H1 (cell line): ENCODE results near the gene SORL1-AS1.

Source experiments
- CTCF ChIA-PET: fragments of 300-600 bp; sonication (Branson Sonifier 250); formaldehyde crosslinking; loops from one replicate; lab custom pipeline; 2021; ENCODE audit not compliant: partially characterized antibody; lab: Charles Lee
- POLR2A ChIA-PET: fragments of 300-600 bp; sonication (Branson Sonifier 250); formaldehyde crosslinking; loops from one replicate; lab custom pipeline; 2021; ENCODE audit warnings: inconsistent platforms; ENCODE audit not compliant: partially characterized antibody; lab: Charles Lee
- DNase-seq, 2 experiments: peaks; one replicate each; pipeline versions ENCODE4 v3.0.0 to v3.0.0-alpha.2; 2010 to 2022; ENCODE audit warnings: low spot score in 2 of 2, low read depth in 1 of 2, mixed read lengths in 1 of 2
- FAIRE-seq: peaks from 2 replicates; lab custom pipeline; 2011; peaks lifted over from hg19 to GRCh38; lab: Jason Lieb, UNC
- H2AFZ ChIP-seq: 2 replicates; pipeline ENCODE4 v1.8.1; 2012; ENCODE audit warnings: low read length, inconsistent platforms
- H2AK5ac ChIP-seq: 2 replicates; pipeline ENCODE4 v1.6.1; 2013; ENCODE audit warnings: low read depth, low read length
- H2BK120ac ChIP-seq: replicated peaks from 2 replicates; pipeline ENCODE3; 2013; ENCODE audit warnings: low read depth, low read length, inconsistent platforms
- H2BK12ac ChIP-seq: 2 replicates; pipeline ENCODE4 v1.6.1; 2013; ENCODE audit warnings: low read depth, low read length
- H2BK15ac ChIP-seq: 2 replicates; pipeline ENCODE4 v1.6.1; 2013; ENCODE audit warnings: low read length
- H2BK20ac ChIP-seq: 2 replicates; pipeline ENCODE4 v1.6.1; 2013; ENCODE audit warnings: low read length
- H2BK5ac ChIP-seq: 2 replicates; pipeline ENCODE4 v1.6.1; 2013; ENCODE audit warnings: low read depth, low read length
- H3K14ac ChIP-seq: 2 replicates; pipeline ENCODE4 v1.6.1; 2013; ENCODE audit warnings: inconsistent platforms; ENCODE audit not compliant: insufficient read length
- H3K18ac ChIP-seq: 2 replicates; pipeline ENCODE4 v1.6.1; 2013; ENCODE audit warnings: low read length; ENCODE audit errors: extremely low read depth
- H3K23ac ChIP-seq: 2 replicates; pipeline ENCODE4 v1.6.1; 2013; ENCODE audit warnings: inconsistent platforms; ENCODE audit not compliant: insufficient read length
- H3K23me2 ChIP-seq: 2 replicates; pipeline ENCODE4 v1.6.1; 2013; ENCODE audit warnings: low read depth, low read length
- H3K27ac ChIP-seq: 2 replicates; pipeline ENCODE4 v1.6.1; 2011; ENCODE audit warnings: low read depth, low read length, inconsistent platforms
- H3K27me3 ChIP-seq, 4 experiments: replicated peaks in 1 of 4; 1 replicate in 1 of 4; 2 replicates in 3 of 4; pipeline versions ENCODE4 v1.6.1 to v1.8.1; 2011 to 2013; ENCODE audit warnings: low read length in 3 of 4, mild to moderate bottlenecking in 3 of 4, inconsistent platforms in 2 of 4, mixed read lengths in 2 of 4, moderate library complexity in 1 of 4; ENCODE audit not compliant: control insufficient read depth in 3 of 4, insufficient read depth in 3 of 4; ENCODE audit errors: extremely low read depth in 1 of 4
- H3K36me3 ChIP-seq, 4 experiments: 2 replicates each; pipeline versions ENCODE4 v1.6.1 to v1.8.1; 2011 to 2013; ENCODE audit warnings: mild to moderate bottlenecking in 4 of 4, low read length in 3 of 4, moderate library complexity in 2 of 4, control low read depth in 1 of 4, inconsistent platforms in 1 of 4; ENCODE audit not compliant: insufficient read depth in 4 of 4, control insufficient read depth in 2 of 4
- H3K4ac ChIP-seq: replicated peaks from 2 replicates; pipeline ENCODE3; 2013; ENCODE audit warnings: low read length, low read depth, mixed read lengths, inconsistent platforms; ENCODE audit not compliant: insufficient read length
- H3K4me1 ChIP-seq, 4 experiments: replicated peaks in 1 of 4; 1 replicate in 1 of 4; 2 replicates in 3 of 4; pipeline versions ENCODE4 v1.6.1 to v1.8.1; 2011 to 2013; ENCODE audit warnings: low read length in 3 of 4, inconsistent platforms in 2 of 4, mixed read lengths in 1 of 4; ENCODE audit not compliant: insufficient read depth in 4 of 4, control insufficient read depth in 3 of 4
- H3K4me2 ChIP-seq, 2 experiments: 2 replicates each; pipeline versions ENCODE4 v1.6.1 to v1.8.1; 2011 to 2013; ENCODE audit warnings: low read depth in 2 of 2, low read length in 2 of 2, control low read depth in 1 of 2, inconsistent platforms in 1 of 2, mild to moderate bottlenecking in 1 of 2; ENCODE audit not compliant: insufficient read depth in 1 of 2
- H3K4me3 ChIP-seq, 4 experiments: fragments of 200-600, 300-600 bp in 1 of 4; sonication (generic), shearing (Covaris generic), sonication (Bioruptor Twin) in 1 of 4; 2 replicates each; pipeline versions ENCODE4 v1.5.1 to v1.8.1; 2011 to 2016; ENCODE audit warnings: low read length in 4 of 4, low read depth in 3 of 4, control low read depth in 2 of 4, inconsistent platforms in 2 of 4, mild to moderate bottlenecking in 2 of 4, mixed read lengths in 1 of 4, moderate library complexity in 1 of 4; ENCODE audit not compliant: insufficient read depth in 2 of 4; ENCODE audit errors: extremely low read depth in 1 of 4
- H3K56ac ChIP-seq: replicated peaks from 2 replicates; pipeline ENCODE3; 2013; ENCODE audit warnings: low read depth, mild to moderate bottlenecking, mixed read lengths, low read length, inconsistent platforms; ENCODE audit not compliant: insufficient read length
- H3K79me1 ChIP-seq: 2 replicates; pipeline ENCODE4 v1.6.1; 2013; ENCODE audit warnings: low read depth, low read length, control low read depth
- H3K79me2 ChIP-seq, 2 experiments: 2 replicates each; pipeline versions ENCODE4 v1.6.1 to v1.8.1; 2012 to 2013; ENCODE audit warnings: low read length in 2 of 2, mild to moderate bottlenecking in 2 of 2, inconsistent platforms in 1 of 2; ENCODE audit not compliant: insufficient read depth in 2 of 2, control insufficient read depth in 1 of 2
- H3K9ac ChIP-seq, 4 experiments: replicated peaks in 1 of 4; 1 replicate in 1 of 4; 2 replicates in 3 of 4; pipeline versions ENCODE4 v1.6.1 to v1.8.1; 2011 to 2013; ENCODE audit warnings: low read depth in 3 of 4, low read length in 3 of 4, control low read depth in 2 of 4, mild to moderate bottlenecking in 2 of 4, moderate library complexity in 2 of 4, inconsistent platforms in 1 of 4; ENCODE audit errors: extremely low read depth in 1 of 4
- H3K9me3 ChIP-seq, 2 experiments: 2 replicates each; pipeline versions ENCODE4 v1.6.1 to v1.8.1; 2012 to 2013; ENCODE audit warnings: mild to moderate bottlenecking in 2 of 2, moderate library complexity in 2 of 2, control low read depth in 1 of 2, inconsistent platforms in 1 of 2, low read depth in 1 of 2, low read length in 1 of 2, mixed read lengths in 1 of 2; ENCODE audit not compliant: insufficient read depth in 2 of 2
- H4K20me1 ChIP-seq, 2 experiments: replicated peaks in 1 of 2; 2 replicates each; pipeline versions ENCODE3 to v1.8.1; 2011 to 2013; ENCODE audit warnings: inconsistent platforms in 2 of 2, low read length in 2 of 2, mild to moderate bottlenecking in 1 of 2; ENCODE audit not compliant: insufficient read depth in 2 of 2, control insufficient read depth in 1 of 2
- H4K5ac ChIP-seq: 2 replicates; pipeline ENCODE4 v1.6.1; 2013; ENCODE audit warnings: low read length, low read depth, mixed read lengths, inconsistent platforms; ENCODE audit not compliant: insufficient read length
- H4K8ac ChIP-seq: 2 replicates; pipeline ENCODE4 v1.8.0; 2013; ENCODE audit warnings: mild to moderate bottlenecking, moderate library complexity, low read length, inconsistent platforms; ENCODE audit not compliant: insufficient read depth; ENCODE audit errors: extremely low read depth
- H4K91ac ChIP-seq: replicated peaks from 2 replicates; pipeline ENCODE3; 2013; ENCODE audit warnings: low read length, mixed read lengths, inconsistent platforms; ENCODE audit not compliant: insufficient read length
- ASH2L ChIP-seq: fragments of 200-600, 300-600 bp; sonication (generic); IDR thresholded peaks from one replicate; pipeline ENCODE4 v1.7.1; 2017; ENCODE audit warnings: low read length
- CEBPB ChIP-seq: IDR thresholded peaks from 2 replicates; pipeline ENCODE4 v1.6.1; 2012; ENCODE audit warnings: low read depth, low read length
- WGBS, 2 experiments: shearing (Covaris generic) in 1 of 2; methylation state at CpG; one replicate each; pipeline versions ENCODE4 v1.1.6 to v1.1.7; 2013 to 2015; ENCODE audit warnings: low lambda C conversion rate in 2 of 2, mixed read lengths in 2 of 2, inconsistent platforms in 1 of 2, low coverage in 1 of 2, missing lambda C conversion rate in 1 of 2; ENCODE audit not compliant: insufficient replicate concordance in 2 of 2, insufficient coverage in 1 of 2, insufficient read length in 1 of 2; ENCODE audit errors: extremely low coverage in 1 of 2, missing lambda C conversion rate in 1 of 2; 5-methylcytosine and 5-hydroxymethylcytosine counted together

The SORL1-AS1 gene

GRCh38 chr11:121487191-121487590, 34.4 kb upstream of the SORL1-AS1 start:
- H3K14ac ChIP-seq: no peak overlapping the region
- DNase-seq: no peak
- no peak overlapping the region for H2AFZ ChIP-seq
- POLR2A ChIA-PET: no interaction called here
- H3K23ac ChIP-seq: no peak overlapping the region
- peaks cover 12% of the 10 kb centered on the region for H3K79me1 ChIP-seq
- H3K4me3 ChIP-seq: no peak overlapping the region
- H4K8ac ChIP-seq: no peak overlapping the region
- H3K18ac ChIP-seq: no peak overlapping the region
- no peak overlapping the region for H4K5ac ChIP-seq
- H3K4ac ChIP-seq: no peak overlapping the region
- no peaks in the 10 kb centered on the region for H3K27me3 ChIP-seq
- TF ChIP-seq CEBPB (no peak), ASH2L (no peak)
- TF ChIP-seq, all 59 proteins: peak for 0
- peaks cover 0 to 6% (median 5%) of the 10 kb centered on the region in 4 experiments; a peak in 3 of 7 replicates for H3K4me1 ChIP-seq
- H3K36me3 ChIP-seq: peaks cover 2 to 31% (median 21%) of the 10 kb centered on the region in 4 experiments; a peak in 7 of 8 replicates
- no peak overlapping the region for H2BK120ac ChIP-seq
- H2BK20ac ChIP-seq: no peak overlapping the region
- H3K79me2 ChIP-seq: peaks cover 0 to 22% of the 10 kb centered on the region in 2 experiments; a peak in 2 of 4 replicates
- no peaks in the 10 kb centered on the region for H3K23me2 ChIP-seq
- H2BK5ac ChIP-seq: no peak overlapping the region
- WGBS, 2 experiments: 76% methylated on average over 6 of the region's 6 CpGs; no CpG with 5 or more reads in 1 of the 2 experiments
- no peak overlapping the region for H2AK5ac ChIP-seq
- no peak overlapping the region for H3K27ac ChIP-seq
- H4K20me1 ChIP-seq: no peaks in the 10 kb centered on the region
- H2BK15ac ChIP-seq: no peak overlapping the region
- no peaks in the 10 kb centered on the region for H3K9me3 ChIP-seq
- no peak overlapping the region for H4K91ac ChIP-seq
- H3K56ac ChIP-seq: no peak overlapping the region
- no peak overlapping the region for H3K9ac ChIP-seq
- no peak overlapping the region for H2BK12ac ChIP-seq
- CTCF ChIA-PET: interaction anchor here (0.6 to 1.8 kb wide), 4 partner anchors 12 to 118 kb away, joined by 4 to 5 read pairs (median 4); no protein-coding TSS in a partner anchor
- H3K4me2 ChIP-seq: no peak overlapping the region
- no peak for FAIRE-seq
